Right lobe of liver (tissue), 6 donors: ENCODE results near the gene SLC2A4RG. TPM values are rescaled to one million over a fixed set of nuclear protein-coding genes. Genes with fewer than 3 reads are reported as not detected.

Source experiments
- ATAC-seq, 4 donors: fragments of 200-7000 bp; cut with Tn5 transposase; one replicate each; pipeline ENCODE4 v1.9.1; 2020; ENCODE audit warnings: mild to moderate bottlenecking in 4 of 4, moderate library complexity in 4 of 4
- DNase-seq, 3 donors: peaks; one replicate each; pipeline ENCODE4 v3.0.0-alpha.2; 2020
- H3K27ac ChIP-seq, 3 donors: fragments of 200-600 bp; one replicate each; pipeline ENCODE4 v1.8.0; 2022
- H3K27me3 ChIP-seq, 2 donors: fragments of 200-600 bp; one replicate each; pipeline ENCODE4 v1.8.0; 2022
- H3K36me3 ChIP-seq, 4 donors: fragments of 200-600 bp; sonication (generic) in 1 of 4; one replicate each; pipeline versions ENCODE4 v1.5.1 to v1.8.0; 2017 to 2022; ENCODE audit warnings: control low read depth in 1 of 4
- H3K4me1 ChIP-seq, 4 donors: fragments of 200-600 bp; sonication (generic) in 1 of 4; one replicate each; pipeline versions ENCODE4 v1.5.1 to v1.8.0; 2017 to 2022; ENCODE audit warnings: control low read depth in 1 of 4
- H3K4me3 ChIP-seq, 3 donors: fragments of 200-600 bp; one replicate each; pipeline ENCODE4 v1.8.0; 2022
- H3K9me3 ChIP-seq, 4 donors: fragments of 200-600 bp; sonication (generic) in 1 of 4; one replicate each; pipeline versions ENCODE4 v1.5.1 to v1.8.0; 2017 to 2022; ENCODE audit warnings: control low read depth in 1 of 4
- POLR2A ChIP-seq: fragments of 450-650 bp; IDR thresholded peaks from one replicate; pipeline ENCODE4 v1.6.1; 2017; ENCODE audit warnings: antibody characterized with exemption, mild to moderate bottlenecking
- WGBS: methylation state at CpG from one replicate; pipeline ENCODE4 v1.1.6; 2018; ENCODE audit warnings: low coverage, low lambda C conversion rate; ENCODE audit not compliant: insufficient coverage; ENCODE audit errors: missing lambda C conversion rate; 5-methylcytosine and 5-hydroxymethylcytosine counted together
- intact Hi-C, 2 donors: fragments of 100-400 bp; cut with DNase I; formaldehyde crosslinking; loops; one replicate each; pipeline versions ENCODE4 v1.11.2 to v1.14.1; 2022
- total RNA-seq, 6 experiments: library from RNA; depleted of rRNA in 2 of 6; stranded (reverse); fragments of >200 nt in 2 of 6; fragmentation: NEBNext Ultra II Directional in 3 of 6; extraction: Animal tissue kit (Norgen Biotek cat#: 25700) in 3 of 6; gene quantifications; one replicate each; pipeline versions ENCODE4 v1.1.0 to v1.2.4, GENCODE V29; 2016 to 2023
- TF ChIP-seq, protein P1 (sequence below), 4 donors: fragments of 200-600 bp in 3 of 4; fragments of 450-650 bp in 1 of 4; IDR thresholded peaks; one replicate each; pipeline versions ENCODE4 v1.5.1 to v1.8.0; 2016 to 2022; ENCODE audit warnings: antibody characterized with exemption in 4 of 4, mild to moderate bottlenecking in 2 of 4
- donor health status: DM: no; HTN: yes; CAD: no.
- donor health status: DM: no; HTN: no; CAD: no.
- donor health status: DM: no; HTN: no; CAD: no.
- donor health status: DM: no; HTN: yes; CAD: no.
- donor health status: DM: no; HTN: yes; CAD: no.

The SLC2A4RG gene
- total RNA-seq, 6 experiments from 2014 or later = 36.0 to 180 (median 73.8) TPM

DNA sequence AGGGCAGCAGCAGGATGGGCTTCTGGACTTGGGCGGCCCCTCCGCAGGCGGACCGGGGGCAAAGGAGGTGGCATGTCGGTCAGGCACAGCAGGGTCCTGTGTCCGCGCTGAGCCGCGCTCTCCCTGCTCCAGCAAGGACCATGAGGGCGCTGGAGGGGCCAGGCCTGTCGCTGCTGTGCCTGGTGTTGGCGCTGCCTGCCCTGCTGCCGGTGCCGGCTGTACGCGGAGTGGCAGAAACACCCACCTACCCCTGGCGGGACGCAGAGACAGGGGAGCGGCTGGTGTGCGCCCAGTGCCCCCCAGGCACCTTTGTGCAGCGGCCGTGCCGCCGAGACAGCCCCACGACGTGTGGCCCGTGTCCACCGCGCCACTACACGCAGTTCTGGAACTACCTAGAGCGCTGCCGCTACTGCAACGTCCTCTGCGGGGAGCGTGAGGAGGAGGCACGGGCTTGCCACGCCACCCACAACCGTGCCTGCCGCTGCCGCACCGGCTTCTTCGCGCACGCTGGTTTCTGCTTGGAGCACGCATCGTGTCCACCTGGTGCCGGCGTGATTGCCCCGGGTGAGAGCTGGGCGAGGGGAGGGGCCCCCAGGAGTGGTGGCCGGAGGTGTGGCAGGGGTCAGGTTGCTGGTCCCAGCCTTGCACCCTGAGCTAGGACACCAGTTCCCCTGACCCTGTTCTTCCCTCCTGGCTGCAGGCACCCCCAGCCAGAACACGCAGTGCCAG lies 42.8 kb upstream of the SLC2A4RG start, which contains the start of gene TNFRSF6B:
Gene TNFRSF6B (plus strand): TSS at position 25 of the 729 bp plus-strand sequence. CDS start 116 bp downstream, at position 141.
- DNase-seq (peak; percentile 37 to 68 (median 60)), ATAC-seq (peak; percentile 13 to 54 (median 32))
- intact Hi-C loops = no loop called here
- no peaks in the 10 kb centered on the region for H3K9me3 ChIP-seq
- no peaks in the 10 kb centered on the region for H3K27me3 ChIP-seq
- H3K4me1 ChIP-seq = peaks cover 0 to 14% (median 5%) of the 10 kb centered on the region in 4 donors
- TF ChIP-seq, protein P1, sequence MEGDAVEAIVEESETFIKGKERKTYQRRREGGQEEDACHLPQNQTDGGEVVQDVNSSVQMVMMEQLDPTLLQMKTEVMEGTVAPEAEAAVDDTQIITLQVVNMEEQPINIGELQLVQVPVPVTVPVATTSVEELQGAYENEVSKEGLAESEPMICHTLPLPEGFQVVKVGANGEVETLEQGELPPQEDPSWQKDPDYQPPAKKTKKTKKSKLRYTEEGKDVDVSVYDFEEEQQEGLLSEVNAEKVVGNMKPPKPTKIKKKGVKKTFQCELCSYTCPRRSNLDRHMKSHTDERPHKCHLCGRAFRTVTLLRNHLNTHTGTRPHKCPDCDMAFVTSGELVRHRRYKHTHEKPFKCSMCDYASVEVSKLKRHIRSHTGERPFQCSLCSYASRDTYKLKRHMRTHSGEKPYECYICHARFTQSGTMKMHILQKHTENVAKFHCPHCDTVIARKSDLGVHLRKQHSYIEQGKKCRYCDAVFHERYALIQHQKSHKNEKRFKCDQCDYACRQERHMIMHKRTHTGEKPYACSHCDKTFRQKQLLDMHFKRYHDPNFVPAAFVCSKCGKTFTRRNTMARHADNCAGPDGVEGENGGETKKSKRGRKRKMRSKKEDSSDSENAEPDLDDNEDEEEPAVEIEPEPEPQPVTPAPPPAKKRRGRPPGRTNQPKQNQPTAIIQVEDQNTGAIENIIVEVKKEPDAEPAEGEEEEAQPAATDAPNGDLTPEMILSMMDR (IDR thresholded peaks at IDR 0.05) = no peak
- peak; percentile 13 for TF ChIP-seq POLR2A
- 0% methylated on average over 1 of the region's 52 CpGs for WGBS
- no peaks in the 10 kb centered on the region for H3K36me3 ChIP-seq
- H3K4me3 ChIP-seq = peak within 1 kb of the TSS in 1 of 3 donors; percentile 0
- H3K27ac ChIP-seq = no peak within 1 kb of the TSS

DNA sequence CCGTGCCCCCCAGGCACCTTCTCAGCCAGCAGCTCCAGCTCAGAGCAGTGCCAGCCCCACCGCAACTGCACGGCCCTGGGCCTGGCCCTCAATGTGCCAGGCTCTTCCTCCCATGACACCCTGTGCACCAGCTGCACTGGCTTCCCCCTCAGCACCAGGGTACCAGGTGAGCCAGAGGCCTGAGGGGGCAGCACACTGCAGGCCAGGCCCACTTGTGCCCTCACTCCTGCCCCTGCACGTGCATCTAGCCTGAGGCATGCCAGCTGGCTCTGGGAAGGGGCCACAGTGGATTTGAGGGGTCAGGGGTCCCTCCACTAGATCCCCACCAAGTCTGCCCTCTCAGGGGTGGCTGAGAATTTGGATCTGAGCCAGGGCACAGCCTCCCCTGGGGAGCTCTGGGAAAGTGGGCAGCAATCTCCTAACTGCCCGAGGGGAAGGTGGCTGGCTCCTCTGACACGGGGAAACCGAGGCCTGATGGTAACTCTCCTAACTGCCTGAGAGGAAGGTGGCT lies 42.2 kb upstream of the SLC2A4RG start:
- 0% methylated on average over 1 of the region's 7 CpGs for WGBS
- Histone ChIP-seq H3K4me3 (no peak overlapping the region), H3K27ac (no peak overlapping the region), H3K9me3 (no peaks in the 10 kb centered on the region), H3K36me3 (no peaks in the 10 kb centered on the region), H3K4me1 (peaks cover 0 to 14% (median 5%) of the 10 kb centered on the region in 4 donors), H3K27me3 (no peaks in the 10 kb centered on the region)
- intact Hi-C loops = no loop called here
- TF ChIP-seq, protein P1 (IDR thresholded peaks at IDR 0.05) = no peak
- no peak for TF ChIP-seq POLR2A
- ATAC-seq (peak; percentile 1 to 11 (median 3)), DNase-seq (peak; percentile 22 to 56 (median 50))

DNA sequence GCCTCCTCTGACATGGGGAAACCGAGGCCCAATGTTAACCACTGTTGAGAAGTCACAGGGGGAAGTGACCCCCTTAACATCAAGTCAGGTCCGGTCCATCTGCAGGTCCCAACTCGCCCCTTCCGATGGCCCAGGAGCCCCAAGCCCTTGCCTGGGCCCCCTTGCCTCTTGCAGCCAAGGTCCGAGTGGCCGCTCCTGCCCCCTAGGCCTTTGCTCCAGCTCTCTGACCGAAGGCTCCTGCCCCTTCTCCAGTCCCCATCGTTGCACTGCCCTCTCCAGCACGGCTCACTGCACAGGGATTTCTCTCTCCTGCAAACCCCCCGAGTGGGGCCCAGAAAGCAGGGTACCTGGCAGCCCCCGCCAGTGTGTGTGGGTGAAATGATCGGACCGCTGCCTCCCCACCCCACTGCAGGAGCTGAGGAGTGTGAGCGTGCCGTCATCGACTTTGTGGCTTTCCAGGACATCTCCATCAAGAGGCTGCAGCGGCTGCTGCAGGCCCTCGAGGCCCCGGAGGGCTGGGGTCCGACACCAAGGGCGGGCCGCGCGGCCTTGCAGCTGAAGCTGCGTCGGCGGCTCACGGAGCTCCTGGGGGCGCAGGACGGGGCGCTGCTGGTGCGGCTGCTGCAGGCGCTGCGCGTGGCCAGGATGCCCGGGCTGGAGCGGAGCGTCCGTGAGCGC lies 41.6 kb upstream of the SLC2A4RG start:
- H3K36me3 ChIP-seq = no peaks in the 10 kb centered on the region
- WGBS = 90% methylated on average over 3 of the region's 40 CpGs
- no peak overlapping the region for H3K4me3 ChIP-seq
- peak; percentile 26 to 47 (median 46) for DNase-seq
- ATAC-seq = no peak
- intact Hi-C loops = no loop called here
- H3K4me1 ChIP-seq = peaks cover 0 to 14% (median 5%) of the 10 kb centered on the region in 4 donors
- H3K27ac ChIP-seq = no peak overlapping the region
- H3K27me3 ChIP-seq = no peaks in the 10 kb centered on the region
- no peak for TF ChIP-seq POLR2A
- TF ChIP-seq, protein P1 (IDR thresholded peaks at IDR 0.05) = no peak
- H3K9me3 ChIP-seq = no peaks in the 10 kb centered on the region

DNA sequence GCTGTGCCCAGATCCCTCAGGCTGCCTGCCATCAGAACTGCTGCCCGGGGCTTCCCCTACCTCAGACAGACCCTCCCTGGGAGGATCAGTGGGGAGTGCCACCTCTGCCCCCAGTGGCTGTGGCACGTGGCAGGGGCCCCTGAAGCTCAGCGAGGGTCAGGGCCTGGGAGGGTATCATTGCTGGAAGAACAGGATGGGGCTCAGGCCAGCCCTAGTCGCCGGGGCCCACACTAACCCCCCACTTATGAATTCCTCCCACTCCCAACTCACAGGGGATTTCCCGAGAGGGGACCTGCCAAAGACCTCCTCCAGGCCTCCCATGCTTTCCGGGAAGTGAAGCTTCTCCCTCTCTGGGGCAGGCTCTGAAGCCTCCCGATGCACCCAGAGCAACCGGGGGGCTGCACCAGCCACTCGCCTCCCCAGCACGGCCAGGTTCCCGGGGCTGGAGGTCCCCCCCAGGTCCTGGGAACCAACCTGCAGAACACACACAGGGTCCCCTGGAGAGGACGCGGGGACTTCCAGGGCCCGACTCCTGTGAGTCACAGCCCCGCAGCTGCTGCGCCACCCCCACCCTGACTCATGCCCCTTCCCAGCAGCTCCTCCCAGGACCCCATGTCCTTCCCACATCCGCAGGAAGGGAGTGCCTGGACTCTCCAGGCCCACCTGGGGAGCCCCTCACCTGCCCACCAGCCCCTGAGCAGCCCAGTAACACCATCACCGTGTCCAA lies 40.7 kb upstream of the SLC2A4RG start:
- WGBS = 63% methylated on average over 8 of the region's 19 CpGs
- TF ChIP-seq POLR2A = no peak
- TF ChIP-seq, protein P1 (IDR thresholded peaks at IDR 0.05) = no peak
- Histone ChIP-seq H3K36me3 (peaks cover 0 to 2% (median 0%) of the 10 kb centered on the region in 4 donors), H3K4me3 (no peak overlapping the region), H3K4me1 (peaks cover 0 to 14% (median 5%) of the 10 kb centered on the region in 4 donors), H3K27me3 (no peaks in the 10 kb centered on the region), H3K9me3 (no peaks in the 10 kb centered on the region), H3K27ac (no peak overlapping the region)
- ATAC-seq (peak in 1 of 4 donors; percentile 12), DNase-seq (peak; percentile 35 to 52 (median 50))
- intact Hi-C loops = no loop called here
